ENCODE measurements around the gene PPP1R3E. TPM values are rescaled to one million over a fixed set of nuclear protein-coding genes. Genes with fewer than 3 reads are reported as not detected.

The PPP1R3E gene
- total and polyA plus RNA-seq, 2 of the 13 experiments (the other 11 are each of a cell fraction or from before 2014, with no cell fraction given): 16.5 to 26.5 TPM

- TF ChIP-seq HIC2 (CRISPR knock-in tag; IDR thresholded peaks at IDR 0.05; ENCODE audit: low read depth) (no peak), MAFG (CRISPR knock-in tag; IDR thresholded peaks at IDR 0.05) (no peak), SNAI1 (CRISPR knock-in tag; IDR thresholded peaks at IDR 0.05; ENCODE audit: borderline replicate concordance) (peak; percentile 24; the same call in 1 of the 2 replicates), SMYD3 (CRISPR knock-in tag; IDR thresholded peaks at IDR 0.05) (no peak), TFDP2 (CRISPR knock-in tag; IDR thresholded peaks at IDR 0.05) (no peak), ZNF382 (CRISPR knock-in tag; IDR thresholded peaks at IDR 0.05; ENCODE audit: borderline replicate concordance) (no peak), EED (CRISPR knock-in tag; IDR thresholded peaks at IDR 0.05) (no peak), CENPT (CRISPR knock-in tag; IDR thresholded peaks at IDR 0.05; ENCODE audit: low read depth) (no peak), SYNCRIP (IDR thresholded peaks at IDR 0.05; ENCODE audit: insufficient read depth, low read depth, low read length) (no peak), RELA (CRISPR knock-in tag; IDR thresholded peaks at IDR 0.05) (no peak), ZKSCAN1 (IDR thresholded peaks at IDR 0.05; ENCODE audit: low read length) (0 out of 2 replicates have a peak, but pooled peaks have one; percentile 8), IKZF5 (CRISPR knock-in tag; IDR thresholded peaks at IDR 0.05) (no peak), ZNF605 (CRISPR knock-in tag; IDR thresholded peaks at IDR 0.05) (no peak), HNF4G (IDR thresholded peaks at IDR 0.05; ENCODE audit: borderline replicate concordance, low read depth, low read length) (no peak; the same call in 1 of the 2 replicates), HNF4G (CRISPR knock-in tag; IDR thresholded peaks at IDR 0.05; ENCODE audit: borderline replicate concordance, low read depth) (no peak), ZFX (CRISPR knock-in tag; IDR thresholded peaks at IDR 0.05; ENCODE audit: low read depth) (peak; percentile 48; the same call in 1 of the 2 replicates), ASH2L (IDR thresholded peaks at IDR 0.05; ENCODE audit: insufficient read length, low read depth, low read length) (no peak), SALL2 (CRISPR knock-in tag; IDR thresholded peaks at IDR 0.05) (0 out of 2 replicates have a peak, but pooled peaks have one; percentile 44), ZNF460 (CRISPR knock-in tag; IDR thresholded peaks at IDR 0.05; ENCODE audit: borderline replicate concordance) (peak; percentile 73; the same call in 1 of the 2 replicates), ZNF816 (CRISPR knock-in tag; IDR thresholded peaks at IDR 0.05; ENCODE audit: borderline replicate concordance) (no peak), ZSCAN29 (CRISPR knock-in tag; conservative IDR thresholded peaks at IDR 0.05) (no peak), ZNF441 (CRISPR knock-in tag; IDR thresholded peaks at IDR 0.05; ENCODE audit: borderline replicate concordance) (no peak), ESRRA (CRISPR knock-in tag; IDR thresholded peaks at IDR 0.05; ENCODE audit: low read depth) (0 out of 2 replicates have a peak, but pooled peaks have one; percentile 7), SUZ12 (IDR thresholded peaks at IDR 0.05; ENCODE audit: low read depth, low read length) (no peak), BRCA1 (CRISPR knock-in tag; IDR thresholded peaks at IDR 0.05) (no peak), ZNF224 (CRISPR knock-in tag; IDR thresholded peaks at IDR 0.05) (0 out of 2 replicates have a peak, but pooled peaks have one; percentile 1), HHEX (CRISPR knock-in tag; IDR thresholded peaks at IDR 0.05) (no peak)
Measured at GRCh38 chr14:23326491-23327332, 24.1 kb upstream of the PPP1R3E start (continued).
